H1 (cell line): ENCODE measurements around the gene MACF1. TPM values are rescaled to one million over a fixed set of nuclear protein-coding genes. Genes with fewer than 3 reads are reported as not detected.

Experiments used
- CTCF ChIA-PET: fragments of 300-600 bp; sonication (Branson Sonifier 250); formaldehyde crosslinking; loops from one replicate; lab custom pipeline; 2021; ENCODE audit not compliant: partially characterized antibody; lab: Charles Lee
- POLR2A ChIA-PET: fragments of 300-600 bp; sonication (Branson Sonifier 250); formaldehyde crosslinking; loops from one replicate; lab custom pipeline; 2021; ENCODE audit warnings: inconsistent platforms; ENCODE audit not compliant: partially characterized antibody; lab: Charles Lee
- DNase-seq, 2 experiments: peaks; one replicate each; pipeline versions ENCODE4 v3.0.0 to v3.0.0-alpha.2; 2010 to 2022; ENCODE audit warnings: low spot score in 2 of 2, low read depth in 1 of 2, mixed read lengths in 1 of 2
- FAIRE-seq: peaks from 2 replicates; lab custom pipeline; 2011; peaks lifted over from hg19 to GRCh38; lab: Jason Lieb, UNC
- H2AFZ ChIP-seq: 2 replicates; pipeline ENCODE4 v1.8.1; 2012; ENCODE audit warnings: low read length, inconsistent platforms
- H2AK5ac ChIP-seq: 2 replicates; pipeline ENCODE4 v1.6.1; 2013; ENCODE audit warnings: low read depth, low read length
- H2BK120ac ChIP-seq: replicated peaks from 2 replicates; pipeline ENCODE3; 2013; ENCODE audit warnings: low read depth, low read length, inconsistent platforms
- H2BK12ac ChIP-seq: 2 replicates; pipeline ENCODE4 v1.6.1; 2013; ENCODE audit warnings: low read depth, low read length
- H2BK15ac ChIP-seq: 2 replicates; pipeline ENCODE4 v1.6.1; 2013; ENCODE audit warnings: low read length
- H2BK20ac ChIP-seq: 2 replicates; pipeline ENCODE4 v1.6.1; 2013; ENCODE audit warnings: low read length
- H2BK5ac ChIP-seq: 2 replicates; pipeline ENCODE4 v1.6.1; 2013; ENCODE audit warnings: low read depth, low read length
- H3K14ac ChIP-seq: 2 replicates; pipeline ENCODE4 v1.6.1; 2013; ENCODE audit warnings: inconsistent platforms; ENCODE audit not compliant: insufficient read length
- H3K18ac ChIP-seq: 2 replicates; pipeline ENCODE4 v1.6.1; 2013; ENCODE audit warnings: low read length; ENCODE audit errors: extremely low read depth
- H3K23ac ChIP-seq: 2 replicates; pipeline ENCODE4 v1.6.1; 2013; ENCODE audit warnings: inconsistent platforms; ENCODE audit not compliant: insufficient read length
- H3K23me2 ChIP-seq: 2 replicates; pipeline ENCODE4 v1.6.1; 2013; ENCODE audit warnings: low read depth, low read length
- H3K27ac ChIP-seq: 2 replicates; pipeline ENCODE4 v1.6.1; 2011; ENCODE audit warnings: low read depth, low read length, inconsistent platforms
- H3K27me3 ChIP-seq, 4 experiments: replicated peaks in 1 of 4; 1 replicate in 1 of 4; 2 replicates in 3 of 4; pipeline versions ENCODE4 v1.6.1 to v1.8.1; 2011 to 2013; ENCODE audit warnings: low read length in 3 of 4, mild to moderate bottlenecking in 3 of 4, inconsistent platforms in 2 of 4, mixed read lengths in 2 of 4, moderate library complexity in 1 of 4; ENCODE audit not compliant: control insufficient read depth in 3 of 4, insufficient read depth in 3 of 4; ENCODE audit errors: extremely low read depth in 1 of 4
- H3K36me3 ChIP-seq, 4 experiments: 2 replicates each; pipeline versions ENCODE4 v1.6.1 to v1.8.1; 2011 to 2013; ENCODE audit warnings: mild to moderate bottlenecking in 4 of 4, low read length in 3 of 4, moderate library complexity in 2 of 4, control low read depth in 1 of 4, inconsistent platforms in 1 of 4; ENCODE audit not compliant: insufficient read depth in 4 of 4, control insufficient read depth in 2 of 4
- H3K4ac ChIP-seq: replicated peaks from 2 replicates; pipeline ENCODE3; 2013; ENCODE audit warnings: low read length, low read depth, mixed read lengths, inconsistent platforms; ENCODE audit not compliant: insufficient read length
- H3K4me1 ChIP-seq, 4 experiments: replicated peaks in 1 of 4; 1 replicate in 1 of 4; 2 replicates in 3 of 4; pipeline versions ENCODE4 v1.6.1 to v1.8.1; 2011 to 2013; ENCODE audit warnings: low read length in 3 of 4, inconsistent platforms in 2 of 4, mixed read lengths in 1 of 4; ENCODE audit not compliant: insufficient read depth in 4 of 4, control insufficient read depth in 3 of 4
- H3K4me2 ChIP-seq, 2 experiments: 2 replicates each; pipeline versions ENCODE4 v1.6.1 to v1.8.1; 2011 to 2013; ENCODE audit warnings: low read depth in 2 of 2, low read length in 2 of 2, control low read depth in 1 of 2, inconsistent platforms in 1 of 2, mild to moderate bottlenecking in 1 of 2; ENCODE audit not compliant: insufficient read depth in 1 of 2
- H3K4me3 ChIP-seq, 4 experiments: fragments of 200-600, 300-600 bp in 1 of 4; sonication (generic), shearing (Covaris generic), sonication (Bioruptor Twin) in 1 of 4; 2 replicates each; pipeline versions ENCODE4 v1.5.1 to v1.8.1; 2011 to 2016; ENCODE audit warnings: low read length in 4 of 4, low read depth in 3 of 4, control low read depth in 2 of 4, inconsistent platforms in 2 of 4, mild to moderate bottlenecking in 2 of 4, mixed read lengths in 1 of 4, moderate library complexity in 1 of 4; ENCODE audit not compliant: insufficient read depth in 2 of 4; ENCODE audit errors: extremely low read depth in 1 of 4
- H3K56ac ChIP-seq: replicated peaks from 2 replicates; pipeline ENCODE3; 2013; ENCODE audit warnings: low read depth, mild to moderate bottlenecking, mixed read lengths, low read length, inconsistent platforms; ENCODE audit not compliant: insufficient read length
- H3K79me1 ChIP-seq: 2 replicates; pipeline ENCODE4 v1.6.1; 2013; ENCODE audit warnings: low read depth, low read length, control low read depth
- H3K79me2 ChIP-seq, 2 experiments: 2 replicates each; pipeline versions ENCODE4 v1.6.1 to v1.8.1; 2012 to 2013; ENCODE audit warnings: low read length in 2 of 2, mild to moderate bottlenecking in 2 of 2, inconsistent platforms in 1 of 2; ENCODE audit not compliant: insufficient read depth in 2 of 2, control insufficient read depth in 1 of 2
- H3K9ac ChIP-seq, 4 experiments: replicated peaks in 1 of 4; 1 replicate in 1 of 4; 2 replicates in 3 of 4; pipeline versions ENCODE4 v1.6.1 to v1.8.1; 2011 to 2013; ENCODE audit warnings: low read depth in 3 of 4, low read length in 3 of 4, control low read depth in 2 of 4, mild to moderate bottlenecking in 2 of 4, moderate library complexity in 2 of 4, inconsistent platforms in 1 of 4; ENCODE audit errors: extremely low read depth in 1 of 4
- H3K9me3 ChIP-seq, 2 experiments: 2 replicates each; pipeline versions ENCODE4 v1.6.1 to v1.8.1; 2012 to 2013; ENCODE audit warnings: mild to moderate bottlenecking in 2 of 2, moderate library complexity in 2 of 2, control low read depth in 1 of 2, inconsistent platforms in 1 of 2, low read depth in 1 of 2, low read length in 1 of 2, mixed read lengths in 1 of 2; ENCODE audit not compliant: insufficient read depth in 2 of 2
- H4K20me1 ChIP-seq, 2 experiments: replicated peaks in 1 of 2; 2 replicates each; pipeline versions ENCODE3 to v1.8.1; 2011 to 2013; ENCODE audit warnings: inconsistent platforms in 2 of 2, low read length in 2 of 2, mild to moderate bottlenecking in 1 of 2; ENCODE audit not compliant: insufficient read depth in 2 of 2, control insufficient read depth in 1 of 2
- H4K5ac ChIP-seq: 2 replicates; pipeline ENCODE4 v1.6.1; 2013; ENCODE audit warnings: low read length, low read depth, mixed read lengths, inconsistent platforms; ENCODE audit not compliant: insufficient read length
- H4K8ac ChIP-seq: 2 replicates; pipeline ENCODE4 v1.8.0; 2013; ENCODE audit warnings: mild to moderate bottlenecking, moderate library complexity, low read length, inconsistent platforms; ENCODE audit not compliant: insufficient read depth; ENCODE audit errors: extremely low read depth
- H4K91ac ChIP-seq: replicated peaks from 2 replicates; pipeline ENCODE3; 2013; ENCODE audit warnings: low read length, mixed read lengths, inconsistent platforms; ENCODE audit not compliant: insufficient read length
- JUN ChIP-seq: IDR thresholded peaks from 2 replicates; pipeline ENCODE4 v1.6.1; 2011; ENCODE audit warnings: low read depth, mild to moderate bottlenecking, improper control_type of control experiment, low read length
- NANOG ChIP-seq: IDR thresholded peaks from 2 replicates; pipeline ENCODE4 v1.6.1; 2011; ENCODE audit warnings: low read length, low read depth, mild to moderate bottlenecking, inconsistent platforms; ENCODE audit not compliant: insufficient read depth, poor library complexity, severe bottlenecking
- RFX5 ChIP-seq: IDR thresholded peaks from 2 replicates; pipeline ENCODE4 v1.6.1; 2011; ENCODE audit warnings: low read depth, low read length, improper control_type of control experiment, borderline replicate concordance
- SP1 ChIP-seq: IDR thresholded peaks from 2 replicates; pipeline ENCODE4 v1.6.1; 2011; ENCODE audit warnings: low read depth, low read length
- ZNF274 ChIP-seq: IDR thresholded peaks from 2 replicates; pipeline ENCODE4 v1.7.0; 2012; ENCODE audit warnings: low read length, borderline replicate concordance; ENCODE audit errors: extremely low read depth
- WGBS, 2 experiments: shearing (Covaris generic) in 1 of 2; methylation state at CpG; one replicate each; pipeline versions ENCODE4 v1.1.6 to v1.1.7; 2013 to 2015; ENCODE audit warnings: low lambda C conversion rate in 2 of 2, mixed read lengths in 2 of 2, inconsistent platforms in 1 of 2, low coverage in 1 of 2, missing lambda C conversion rate in 1 of 2; ENCODE audit not compliant: insufficient replicate concordance in 2 of 2, insufficient coverage in 1 of 2, insufficient read length in 1 of 2; ENCODE audit errors: extremely low coverage in 1 of 2, missing lambda C conversion rate in 1 of 2; 5-methylcytosine and 5-hydroxymethylcytosine counted together
- polyA plus RNA-seq, 7 experiments: library from polyadenylated mRNA; depleted of rRNA in 3 of 7; stranded (reverse) in 5 of 7; unstranded in 2 of 7; fragments of >200 nt in 5 of 7; fragments of 200-250 nt in 2 of 7; gene quantifications; 1 replicate in 5 of 7; 2 replicates in 1 of 7; 4 replicates in 1 of 7; pipeline versions ENCODE4 v1.2.1 to v1.2.3, GENCODE V29; 2011 to 2013; ENCODE audit warnings: missing spikeins in 2 of 7, mixed read lengths in 2 of 7
- total RNA-seq: library from RNA; stranded (reverse); fragmentation: NEBNext Ultra II Directional; extraction: Animal tissue kit (Norgen Biotek cat#: 25700); gene quantifications from 2 replicates; pipeline ENCODE4 v1.2.1, GENCODE V29; 2021

MACF1 gene
- total and polyA plus RNA-seq, 2 of the 8 experiments (the other 6 are each of a cell fraction or from before 2014, with no cell fraction given), result 59.8 to 285 TPM

DNA sequence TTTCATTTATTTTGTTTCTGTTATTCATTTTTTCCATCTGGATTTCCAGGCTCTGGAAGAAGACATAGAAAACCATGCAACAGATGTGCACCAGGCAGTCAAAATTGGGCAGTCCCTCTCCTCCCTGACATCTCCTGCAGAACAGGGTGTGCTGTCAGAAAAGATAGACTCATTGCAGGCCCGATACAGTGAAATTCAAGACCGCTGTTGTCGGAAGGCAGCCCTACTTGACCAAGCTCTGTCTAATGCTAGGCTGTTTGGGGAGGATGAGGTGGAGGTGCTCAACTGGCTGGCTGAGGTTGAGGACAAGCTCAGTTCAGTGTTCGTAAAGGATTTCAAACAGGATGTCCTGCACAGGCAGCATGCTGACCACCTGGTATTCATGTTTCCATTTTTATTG lies 223.4 kb downstream of the MACF1 start:
- Histone ChIP-seq H2BK120ac (no peak overlapping the region), H3K56ac (no peak overlapping the region), H4K5ac (no peak overlapping the region), H3K4me2 (no peak overlapping the region), H3K4ac (no peak overlapping the region), H3K9me3 (no peaks in the 10 kb centered on the region), H2AFZ (no peak overlapping the region), H3K4me3 (no peak overlapping the region), H2AK5ac (no peak overlapping the region), H3K14ac (no peak overlapping the region), H3K27ac (no peak overlapping the region), H3K23me2 (no peaks in the 10 kb centered on the region), H3K4me1 (no peaks in the 10 kb centered on the region), H3K18ac (no peak overlapping the region), H2BK5ac (no peak overlapping the region), H2BK12ac (no peak overlapping the region), H3K9ac (no peak overlapping the region), H4K91ac (no peak overlapping the region), H4K8ac (no peak overlapping the region), H4K20me1 (no peaks in the 10 kb centered on the region), H3K23ac (no peak overlapping the region), H3K36me3 (peaks cover 15 to 88% (median 60%) of the 10 kb centered on the region in 4 experiments), H3K79me1 (no peaks in the 10 kb centered on the region), H3K79me2 (no peaks in the 10 kb centered on the region), H3K27me3 (no peaks in the 10 kb centered on the region), H2BK20ac (no peak overlapping the region), H2BK15ac (no peak overlapping the region)
- CTCF ChIA-PET, result interaction anchor here (0.5 to 0.7 kb wide), 3 partner anchors 9 to 1890 kb away, joined by 3 to 5 read pairs (median 3); no protein-coding TSS in a partner anchor
- TF ChIP-seq NANOG (no peak), SP1 (no peak), JUN (no peak), RFX5 (no peak), ZNF274 (no peak)
- WGBS, 2 experiments, result 91% methylated on average over 4 of the region's 4 CpGs; no CpG with 5 or more reads in 1 of the 2 experiments
- DNase-seq, result no peak
- POLR2A ChIA-PET, result no interaction called here
- no peak for FAIRE-seq
